Cardiac muscle cell (in vitro differentiated cells and primary cell): ENCODE measurements around the gene TBXA2R. TPM values are rescaled to one million over a fixed set of nuclear protein-coding genes. Genes with fewer than 3 reads are reported as not detected.

Experiments used
- DNase-seq, 2 donors: peaks; one replicate each; pipeline versions ENCODE4 v3.0.0 to v3.0.0-alpha.2; 2010 to 2017; ENCODE audit warnings: low read depth in 1 of 2, low spot score in 1 of 2
- H3K27ac ChIP-seq: fragments of 200-600 bp; sonication (generic); 2 replicates; pipeline ENCODE4 v1.5.1; 2016
- H3K27me3 ChIP-seq: fragments of 200-600 bp; sonication (generic); 2 replicates; pipeline ENCODE4 v1.6.0; 2016; ENCODE audit warnings: control low read depth
- H3K36me3 ChIP-seq: fragments of 200-600 bp; sonication (generic); 2 replicates; pipeline ENCODE4 v1.5.1; 2016; ENCODE audit warnings: control low read depth
- H3K4me1 ChIP-seq: fragments of 200-600 bp; sonication (generic); 2 replicates; pipeline ENCODE4 v1.8.1; 2017; ENCODE audit warnings: low read depth, mild to moderate bottlenecking, mixed run types
- H3K4me3 ChIP-seq: fragments of 200-600 bp; sonication (generic); 2 replicates; pipeline ENCODE4 v1.5.1; 2016; ENCODE audit warnings: mild to moderate bottlenecking
- H3K9me3 ChIP-seq: fragments of 200-600 bp; sonication (generic); 2 replicates; pipeline ENCODE4 v1.5.1; 2017; ENCODE audit warnings: low read depth, mild to moderate bottlenecking, control low read depth
- polyA plus RNA-seq: library from polyadenylated mRNA; unstranded; fragments of >200 nt; fragmentation: Nextera tagmentation; extraction: Ambion mirVana; gene quantifications from 2 replicates; pipeline ENCODE4 v1.2.1, GENCODE V29; 2016
- total RNA-seq: library from RNA; depleted of rRNA; stranded (reverse); fragments of >200 nt; gene quantifications from 2 replicates; pipeline ENCODE4 v1.2.3, GENCODE V29; 2016
- TF ChIP-seq, protein P1 (sequence below): IDR thresholded peaks from 2 replicates; pipeline ENCODE4 v1.5.1; 2012; ENCODE audit warnings: low read depth, mild to moderate bottlenecking, low read length

Gene TBXA2R
- 0.15 and 0.18 TPM in 2 replicates for total RNA-seq
- polyA plus RNA-seq = 0.40 and 1.0 TPM in 2 replicates

DNA sequence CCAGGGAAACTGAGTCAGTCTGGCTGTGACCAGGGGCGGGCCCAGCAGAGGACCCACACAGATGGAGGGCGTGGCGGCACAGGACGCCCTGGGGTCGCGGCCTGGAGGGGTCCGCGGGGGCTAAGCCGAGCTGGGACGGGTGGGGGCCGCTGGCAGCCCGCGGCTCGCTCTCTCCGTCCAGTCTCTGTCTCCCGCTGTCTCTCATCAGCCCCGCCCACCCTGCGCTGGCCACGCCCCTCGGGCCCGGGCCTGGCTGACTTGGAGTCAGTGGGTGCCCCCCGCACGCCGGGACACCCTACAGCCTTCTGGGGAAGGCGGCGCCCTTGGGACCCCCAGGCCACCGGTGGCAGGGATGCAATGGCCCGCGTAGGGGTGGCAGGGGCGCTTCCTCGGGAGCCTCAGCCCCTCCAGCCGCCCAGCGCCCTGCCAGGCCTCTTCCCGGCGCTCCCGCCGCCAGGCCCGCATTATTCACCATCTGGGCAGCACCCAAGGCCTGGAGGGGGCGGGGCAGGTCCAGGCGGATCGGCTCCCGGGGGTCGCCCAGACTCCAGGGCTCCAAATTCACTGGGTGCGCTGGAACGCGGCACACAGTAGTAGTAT lies at the start of gene TBXA2R:
TBXA2R (minus strand) TSS at position 186 of the 600 bp plus-strand sequence. CDS start 6,241 bp downstream, outside the sequence.
- Histone ChIP-seq H3K4me3 (peak within 1 kb of the TSS; percentile 13), H3K27me3 (peaks cover 16% of the 10 kb centered on the region), H3K4me1 (peaks cover 13% of the 10 kb centered on the region), H3K9me3 (no peaks in the 10 kb centered on the region), H3K27ac (no peak within 1 kb of the TSS), H3K36me3 (peaks cover 5% of the 10 kb centered on the region)
- DNase-seq = peak; percentile 28 to 64
- TF ChIP-seq, protein P1, sequence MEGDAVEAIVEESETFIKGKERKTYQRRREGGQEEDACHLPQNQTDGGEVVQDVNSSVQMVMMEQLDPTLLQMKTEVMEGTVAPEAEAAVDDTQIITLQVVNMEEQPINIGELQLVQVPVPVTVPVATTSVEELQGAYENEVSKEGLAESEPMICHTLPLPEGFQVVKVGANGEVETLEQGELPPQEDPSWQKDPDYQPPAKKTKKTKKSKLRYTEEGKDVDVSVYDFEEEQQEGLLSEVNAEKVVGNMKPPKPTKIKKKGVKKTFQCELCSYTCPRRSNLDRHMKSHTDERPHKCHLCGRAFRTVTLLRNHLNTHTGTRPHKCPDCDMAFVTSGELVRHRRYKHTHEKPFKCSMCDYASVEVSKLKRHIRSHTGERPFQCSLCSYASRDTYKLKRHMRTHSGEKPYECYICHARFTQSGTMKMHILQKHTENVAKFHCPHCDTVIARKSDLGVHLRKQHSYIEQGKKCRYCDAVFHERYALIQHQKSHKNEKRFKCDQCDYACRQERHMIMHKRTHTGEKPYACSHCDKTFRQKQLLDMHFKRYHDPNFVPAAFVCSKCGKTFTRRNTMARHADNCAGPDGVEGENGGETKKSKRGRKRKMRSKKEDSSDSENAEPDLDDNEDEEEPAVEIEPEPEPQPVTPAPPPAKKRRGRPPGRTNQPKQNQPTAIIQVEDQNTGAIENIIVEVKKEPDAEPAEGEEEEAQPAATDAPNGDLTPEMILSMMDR = no peak

DNA sequence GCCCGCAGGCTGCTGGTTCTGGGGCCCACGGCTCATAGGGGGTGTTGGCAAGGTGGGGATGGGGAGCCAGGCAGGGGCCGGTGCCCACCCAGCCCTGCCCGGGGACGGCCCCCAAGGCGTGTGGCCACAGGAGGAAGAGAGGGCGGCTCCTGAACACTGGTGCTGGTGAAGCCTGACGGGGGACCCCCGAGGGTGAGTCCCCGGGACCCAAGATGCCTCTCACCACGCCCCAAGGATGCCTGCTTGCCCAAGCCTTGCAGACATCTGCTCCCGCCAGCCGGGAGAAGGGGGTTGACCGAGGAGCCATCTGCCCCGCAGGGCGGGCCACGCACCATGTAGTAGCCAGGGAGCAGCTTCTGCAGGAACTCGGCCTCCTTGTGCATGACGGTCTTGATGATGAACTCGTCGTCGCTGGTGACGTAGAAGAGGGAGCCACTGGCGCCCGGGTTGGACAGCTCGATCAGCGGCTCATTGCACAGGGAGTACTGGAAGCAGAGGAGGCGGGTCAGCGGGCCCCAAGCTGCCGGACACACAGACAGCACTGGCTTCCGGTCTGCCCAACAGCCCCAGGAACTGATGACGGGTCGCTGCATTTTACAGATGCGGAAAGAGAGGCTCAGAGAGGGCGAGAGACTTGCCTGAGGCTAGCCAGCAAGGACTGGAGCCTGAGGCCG lies 49.5 kb upstream of the TBXA2R start:
- no peaks in the 10 kb centered on the region for H3K27me3 ChIP-seq
- TF ChIP-seq, protein P1 = no peak
- H3K9me3 ChIP-seq = no peaks in the 10 kb centered on the region

DNA sequence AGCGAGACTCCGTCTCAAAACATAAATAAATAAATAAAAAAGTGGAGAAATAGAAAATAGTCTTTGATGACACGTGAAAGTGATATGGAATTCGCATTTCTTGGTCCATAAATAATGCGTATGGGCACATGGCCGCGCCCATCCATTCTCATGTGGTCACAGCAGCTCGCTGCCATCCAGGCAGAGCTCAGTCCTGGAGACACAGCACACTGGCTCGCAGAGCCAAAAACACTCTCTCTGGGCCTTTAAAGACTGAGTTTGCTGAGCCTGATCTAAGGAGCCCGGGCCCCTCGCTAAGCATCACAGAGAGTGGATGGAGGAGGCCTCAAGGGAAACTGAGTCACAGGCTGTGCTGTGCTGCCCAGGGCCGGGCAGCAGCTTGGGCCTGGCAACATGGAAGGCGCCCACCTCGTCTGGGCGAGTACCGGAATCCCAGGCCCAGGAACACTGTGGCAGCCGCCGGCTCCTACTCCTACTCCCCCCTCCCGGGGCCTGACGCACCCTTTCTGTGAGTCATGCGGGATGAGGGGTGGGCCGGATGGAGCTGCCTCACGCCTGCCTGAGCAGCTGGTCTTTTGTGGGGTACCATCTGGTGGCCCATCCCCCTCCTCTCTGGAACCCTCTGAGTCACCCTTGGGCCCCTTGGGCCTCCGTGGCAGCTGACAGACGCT lies 48.9 kb upstream of the TBXA2R start:
- TF ChIP-seq, protein P1 = no peak
- DNase-seq = peak in 1 of 2 donors; percentile 87
- H3K9me3 ChIP-seq = no peaks in the 10 kb centered on the region
- peaks cover 13% of the 10 kb centered on the region for H3K36me3 ChIP-seq
- H3K27ac ChIP-seq = no peak overlapping the region
- H3K27me3 ChIP-seq = no peaks in the 10 kb centered on the region
- H3K4me1 ChIP-seq = no peaks in the 10 kb centered on the region
- H3K4me3 ChIP-seq = no peak overlapping the region

More for the DNA sequence above, 49.5 kb upstream of the TBXA2R start:
- no peaks in the 10 kb centered on the region for H3K4me1 ChIP-seq
- H3K36me3 ChIP-seq = peaks cover 13% of the 10 kb centered on the region
- peak in 1 of 2 donors; percentile 14 for DNase-seq
- no peak overlapping the region for H3K4me3 ChIP-seq
- no peak overlapping the region for H3K27ac ChIP-seq

DNA sequence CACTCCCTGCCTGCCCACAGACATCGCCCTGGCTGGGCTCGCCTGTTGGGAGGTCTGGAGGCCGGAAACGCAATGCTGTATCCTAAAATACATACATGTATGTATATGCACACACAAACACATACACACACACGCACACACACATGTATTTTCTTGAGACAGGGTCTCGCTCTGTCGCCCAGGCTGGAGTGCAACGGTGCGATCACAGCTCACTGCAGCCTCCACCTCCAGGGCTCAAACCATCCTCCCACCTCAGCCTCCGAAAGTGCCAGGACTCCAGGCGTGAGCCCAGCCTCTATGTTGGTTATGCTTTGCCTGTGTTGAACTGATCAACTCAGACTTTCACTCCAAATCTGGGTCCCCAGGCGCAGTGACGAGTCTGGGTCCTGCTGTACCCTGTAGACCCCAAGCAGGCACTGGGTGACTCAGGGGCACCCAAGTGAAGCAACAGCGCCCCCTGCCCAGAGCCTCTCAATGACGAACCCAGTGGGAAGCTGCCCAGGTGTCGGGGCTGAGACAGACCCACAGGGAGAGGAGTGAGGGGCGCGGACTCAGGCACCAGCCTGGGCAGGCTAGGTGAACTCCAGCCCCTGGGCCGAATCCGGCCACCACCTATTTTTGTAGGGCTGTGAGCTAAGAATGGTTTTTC lies 47.3 kb upstream of the TBXA2R start:
- H3K27ac ChIP-seq = no peak overlapping the region
- DNase-seq = no peak
- TF ChIP-seq, protein P1 = peak; percentile 17
- no peaks in the 10 kb centered on the region for H3K27me3 ChIP-seq
- H3K4me3 ChIP-seq = no peak overlapping the region
- no peaks in the 10 kb centered on the region for H3K9me3 ChIP-seq
- H3K36me3 ChIP-seq = peaks cover 13% of the 10 kb centered on the region
- no peaks in the 10 kb centered on the region for H3K4me1 ChIP-seq

DNA sequence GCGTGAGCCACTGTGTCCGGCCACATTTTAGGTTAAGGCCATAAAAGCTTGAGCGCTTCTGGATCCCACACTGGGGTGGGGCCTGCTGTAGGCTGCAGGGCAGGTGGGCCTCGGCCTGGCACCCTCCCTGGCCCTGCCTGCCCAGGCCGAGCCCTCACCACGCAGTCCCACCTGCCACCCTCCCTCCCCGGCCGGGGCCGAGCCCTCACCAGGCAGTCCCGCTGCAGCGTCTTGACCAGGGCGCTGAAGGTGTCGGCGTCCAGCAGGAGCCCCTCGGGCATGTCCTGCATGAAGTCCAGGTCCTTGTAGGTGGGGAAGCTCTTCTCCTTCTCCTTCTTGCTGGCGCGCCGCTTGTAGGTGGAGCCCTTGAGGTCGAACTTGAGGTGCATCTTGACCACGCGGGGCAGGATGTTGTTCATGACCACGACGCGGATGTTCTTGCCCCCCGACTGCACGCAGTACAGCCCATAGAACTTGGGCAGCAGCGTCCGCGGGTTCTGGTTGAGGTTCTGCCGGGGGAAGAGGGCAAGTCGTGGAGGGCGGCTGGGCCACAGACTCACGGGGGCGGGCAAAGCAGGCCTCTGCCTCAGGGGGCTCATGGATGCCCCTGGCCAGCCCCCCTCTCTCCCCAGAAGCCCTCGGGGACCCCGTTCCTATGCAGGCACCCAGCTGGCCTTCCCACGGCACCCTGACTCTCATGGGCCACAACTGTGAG lies 46.6 kb upstream of the TBXA2R start:
- H3K4me3 ChIP-seq = no peak overlapping the region
- H3K27me3 ChIP-seq = no peaks in the 10 kb centered on the region
- TF ChIP-seq, protein P1 = no peak
- no peak overlapping the region for H3K27ac ChIP-seq
- no peaks in the 10 kb centered on the region for H3K4me1 ChIP-seq
- H3K9me3 ChIP-seq = no peaks in the 10 kb centered on the region
- peaks cover 13% of the 10 kb centered on the region for H3K36me3 ChIP-seq
- no peak for DNase-seq
